K562 (cell line): ENCODE results near the gene AMMECR1. TPM values are rescaled to one million over a fixed set of nuclear protein-coding genes. Genes with fewer than 3 reads are reported as not detected.
A peak's percentile ranks its signal among the peaks of the same experiment; 100 is the strongest.

Source experiments
- CBX1 ChIP-seq: sonication (generic); IDR thresholded peaks from 2 replicates; pipeline ENCODE4 v1.6.1; 2016; ENCODE audit warnings: antibody characterized with exemption, low read depth, mild to moderate bottlenecking
- HEY1 ChIP-seq: fragments of 250-450 bp; sonication (Bioruptor Pico); IDR thresholded peaks from 2 replicates; pipeline ENCODE4 v1.5.0; 2020; ENCODE audit warnings: mild to moderate bottlenecking, moderate library complexity, borderline replicate concordance
- KAT7 ChIP-seq: sonication (generic); formaldehyde crosslinking; IDR thresholded peaks from 2 replicates; pipeline ENCODE4 v1.8.0; 2022; ENCODE audit warnings: missing genetic modification reagents, mild to moderate bottlenecking, borderline replicate concordance
- KDM4B ChIP-seq, 2 experiments: fragments of 450-650 bp in 1 of 2; sonication (generic) in 1 of 2; IDR thresholded peaks; 2 replicates each; pipeline ENCODE4 v1.6.1; 2016 to 2017; ENCODE audit warnings: borderline replicate concordance in 2 of 2, antibody characterized with exemption in 1 of 2, low read depth in 1 of 2, mild to moderate bottlenecking in 1 of 2
- L3MBTL2 ChIP-seq: fragments of 450-650 bp; IDR thresholded peaks from 2 replicates; pipeline ENCODE4 v1.6.1; 2016; ENCODE audit warnings: mild to moderate bottlenecking, moderate library complexity
- MYC ChIP-seq, 2 experiments: fragments of 250-450 bp in 1 of 2; sonication (Bioruptor Pico) in 1 of 2; IDR thresholded peaks; 2 replicates each; pipeline versions ENCODE4 v1.5.1 to v1.6.1; 2012 to 2021; ENCODE audit warnings: low read depth in 2 of 2, borderline replicate concordance in 1 of 2, improper control_type of control experiment in 1 of 2, low read length in 1 of 2, mild to moderate bottlenecking in 1 of 2, moderate library complexity in 1 of 2
- PHF8 ChIP-seq: fragments of 200-600 bp; sonication (generic); IDR thresholded peaks from 2 replicates; pipeline ENCODE4 v1.6.1; 2012; ENCODE audit warnings: mixed run types, mild to moderate bottlenecking, inconsistent platforms, low read length, moderate library complexity, borderline replicate concordance
- PML ChIP-seq: IDR thresholded peaks from 2 replicates; pipeline ENCODE4 v1.6.1; 2012; ENCODE audit warnings: low read length, inconsistent platforms
- REST ChIP-seq, 2 experiments: fragments of 450-650 bp; formaldehyde crosslinking in 1 of 2; IDR thresholded peaks; 2 replicates each; pipeline versions ENCODE4 v1.4.0 to v1.6.1; 2014 to 2020; ENCODE audit warnings: mild to moderate bottlenecking in 2 of 2, borderline replicate concordance in 1 of 2, low read depth in 1 of 2
- TAF1 ChIP-seq: IDR thresholded peaks from 2 replicates; pipeline ENCODE4 v1.6.1; 2011; ENCODE audit warnings: mild to moderate bottlenecking, low read length, moderate library complexity; ENCODE audit not compliant: insufficient read depth, control insufficient read depth, severe bottlenecking; ENCODE audit errors: extremely low read depth
- TRIM25 ChIP-seq: fragments of 450-650 bp; IDR thresholded peaks from 2 replicates; pipeline ENCODE4 v1.7.0; 2016; ENCODE audit warnings: borderline replicate concordance
- ZC3H11A ChIP-seq: IDR thresholded peaks from 2 replicates; pipeline ENCODE4 v1.6.1; 2012; ENCODE audit warnings: low read depth, low read length, improper control_type of control experiment
- ZNF583 ChIP-seq: fragments of 250-450 bp; sonication (Bioruptor Pico); IDR thresholded peaks from 2 replicates; pipeline ENCODE4 v1.4.0; 2020
- polyA plus RNA-seq, 8 experiments: library from polyadenylated mRNA; depleted of rRNA in 4 of 8; stranded (reverse) in 5 of 8; unstranded in 3 of 8; fragments of >200 nt; fragmentation: Nextera tagmentation in 2 of 8; fragmentation: Illumina TruSeq in 1 of 8; extraction: Ambion mirVana in 2 of 8; extraction: Trizol in 1 of 8; gene quantifications; 2 replicates each; pipeline versions ENCODE4 v1.2.1 to v1.2.3, GENCODE V29; 2011 to 2014; ENCODE audit warnings: inconsistent platforms in 1 of 8, missing spikeins in 1 of 8
- total RNA-seq, 7 experiments: library from RNA; depleted of rRNA in 6 of 7; stranded (reverse); fragments of >200 nt in 6 of 7; fragmentation: Illumina TruSeq in 2 of 7; extraction: Trizol in 2 of 7; gene quantifications; 2 replicates each; pipeline versions ENCODE4 v1.2.1 to v1.2.3, GENCODE V29; 2011 to 2021; ENCODE audit warnings: low replicate concordance in 1 of 7
- TF ChIP-seq, protein P1 (sequence below): sonication (generic); formaldehyde crosslinking; IDR thresholded peaks from 2 replicates; pipeline ENCODE4 v1.8.0; 2022; ENCODE audit warnings: missing genetic modification reagents, mild to moderate bottlenecking, moderate library complexity, borderline replicate concordance

The AMMECR1 gene
- total and polyA plus RNA-seq, 9 of the 15 experiments (the other 6 are each of a cell fraction or from before 2014, with no cell fraction given) = 13.9 to 36.7 (median 23.6) TPM

- TF ChIP-seq REST (IDR thresholded peaks at IDR 0.05; ENCODE audit: borderline replicate concordance) = 0 out of 2 replicates have a peak, but pooled peaks have one; percentile 4
- no peak for TF ChIP-seq REST (CRISPR knock-in tag; IDR thresholded peaks at IDR 0.05; ENCODE audit: low read depth)
- peak; percentile 79; the same call in 1 of the 2 replicates for TF ChIP-seq PHF8
- peak; percentile 67; the same call in 1 of the 2 replicates for TF ChIP-seq CBX1
- 0 out of 2 replicates have a peak, but pooled peaks have one; percentile 21 for TF ChIP-seq TRIM25
- no peak for TF ChIP-seq ZNF583 (CRISPR knock-in tag)
- TF ChIP-seq TAF1 = peak; percentile 94
- TF ChIP-seq, protein P1, sequence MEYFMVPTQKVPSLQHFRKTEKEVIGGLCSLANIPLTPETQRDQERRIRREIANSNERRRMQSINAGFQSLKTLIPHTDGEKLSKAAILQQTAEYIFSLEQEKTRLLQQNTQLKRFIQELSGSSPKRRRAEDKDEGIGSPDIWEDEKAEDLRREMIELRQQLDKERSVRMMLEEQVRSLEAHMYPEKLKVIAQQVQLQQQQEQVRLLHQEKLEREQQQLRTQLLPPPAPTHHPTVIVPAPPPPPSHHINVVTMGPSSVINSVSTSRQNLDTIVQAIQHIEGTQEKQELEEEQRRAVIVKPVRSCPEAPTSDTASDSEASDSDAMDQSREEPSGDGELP (CRISPR knock-in tag) = peak; percentile 36; the same call in 1 of the 2 replicates
- TF ChIP-seq PML = 0 out of 2 replicates have a peak, but pooled peaks have one; percentile 35
- peak; percentile 18; the same call in 1 of the 2 replicates for TF ChIP-seq KAT7 (CRISPR knock-in tag)
- no peak for TF ChIP-seq HEY1
- TF ChIP-seq ZC3H11A = no peak
- no peak for TF ChIP-seq KDM4B (IDR thresholded peaks at IDR 0.05; ENCODE audit: borderline replicate concordance in 2 of 2, low read depth in 1 of 2)
- TF ChIP-seq MYC (IDR thresholded peaks at IDR 0.05; ENCODE audit: low read depth, low read length) = peak; percentile 82
- TF ChIP-seq MYC (CRISPR knock-in tag; IDR thresholded peaks at IDR 0.05; ENCODE audit: borderline replicate concordance, low read depth) = no peak
- peak; percentile 94 for TF ChIP-seq L3MBTL2
Measured at GRCh38 chrX:110317820-110318663, at the start of gene AMMECR1 (continued).
